GM18505 (cell line): ENCODE measurements around the gene IARS1.

Experiments
- ATAC-seq: cut with Tn5 transposase; IDR thresholded peaks from one replicate; pipeline ENCODE4 v1.9.1; 2021; ENCODE audit not compliant: unreplicated experiment
- POLR2A ChIP-seq: IDR thresholded peaks from 4 replicates; pipeline ENCODE4 v1.6.1; 2011; ENCODE audit warnings: borderline replicate concordance; ENCODE audit not compliant: insufficient read depth, insufficient read length; ENCODE audit errors: extremely low read depth

IARS1 gene

GRCh38 chr9:92293452-92294296 is at the start of gene IARS1:
IARS1 (minus strand) TSS chr9:92293697; CDS start chr9:92289419, 4,278 bp downstream.
- peak; percentile 92 for ATAC-seq
- TF ChIP-seq POLR2A, result peak; percentile 96

GRCh38 chr9:92342825-92343488 is 49.5 kb upstream of the IARS1 start:
- no peak for ATAC-seq
- TF ChIP-seq POLR2A, result no peak

GRCh38 chr9:92341578-92341977 is 48.1 kb upstream of the IARS1 start:
- no peak for ATAC-seq
- no peak for TF ChIP-seq POLR2A

- no peak for TF ChIP-seq POLR2A
- ATAC-seq, result no peak
Measured at GRCh38 chr9:92333282-92333634, 39.8 kb upstream of the IARS1 start.

- TF ChIP-seq POLR2A, result no peak
- no peak for ATAC-seq
Measured at GRCh38 chr9:92332577-92333281, 39.2 kb upstream of the IARS1 start.

GRCh38 chr9:92328225-92328624 is 34.7 kb upstream of the IARS1 start:
- no peak for TF ChIP-seq POLR2A
- no peak for ATAC-seq

GRCh38 chr9:92327283-92327850 is 33.9 kb upstream of the IARS1 start:
- no peak for TF ChIP-seq POLR2A
- ATAC-seq, result no peak

- no peak for ATAC-seq
- no peak for TF ChIP-seq POLR2A
Measured at GRCh38 chr9:92325991-92326500, 32.5 kb upstream of the IARS1 start.

GRCh38 chr9:92325269-92325990 is 31.9 kb upstream of the IARS1 start, which contains the start of the genes CENPP and NOL8:
CENPP (plus strand) TSS chr9:92325953.
NOL8 (minus strand) TSS chr9:92325350; CDS start chr9:92324161, 1,189 bp downstream.
- ATAC-seq, result peak; percentile 93

GRCh38 chr9:92324889-92325268 is 31.4 kb upstream of the IARS1 start:
- no peak for ATAC-seq
- TF ChIP-seq POLR2A, result no peak

More at GRCh38 chr9:92325269-92325990, 31.9 kb upstream of the IARS1 start, which contains the start of the genes CENPP and NOL8:
- TF ChIP-seq POLR2A, result peak; percentile 90

- ATAC-seq, result no peak
- no peak for TF ChIP-seq POLR2A
Measured at GRCh38 chr9:92324431-92324830, 30.9 kb upstream of the IARS1 start.

- TF ChIP-seq POLR2A, result no peak
- no peak for ATAC-seq
Measured at GRCh38 chr9:92315456-92315855, 22.0 kb upstream of the IARS1 start.
